GM21717 (cell line): ENCODE results near the gene SYT2.
"Not testable (repeated sequence)": the region's sequence is repeated elsewhere in the genome, so short reads cannot be mapped to it uniquely, and the experiment has no call there.

Experiments used
- ATAC-seq: cut with Tn5 transposase; IDR thresholded peaks from one replicate; pipeline ENCODE4 v1.9.1; 2021; ENCODE audit warnings: mild to moderate bottlenecking, moderate library complexity; ENCODE audit not compliant: unreplicated experiment

SYT2 gene

GRCh38 chr1:202599669-202600431 is 110.4 kb downstream of the SYT2 start:
- ATAC-seq: no peak

GRCh38 chr1:202597090-202597761 is 113.0 kb downstream of the SYT2 start:
- ATAC-seq: no peak

GRCh38 chr1:202596638-202597037 is 113.6 kb downstream of the SYT2 start:
- no peak for ATAC-seq

DNA sequence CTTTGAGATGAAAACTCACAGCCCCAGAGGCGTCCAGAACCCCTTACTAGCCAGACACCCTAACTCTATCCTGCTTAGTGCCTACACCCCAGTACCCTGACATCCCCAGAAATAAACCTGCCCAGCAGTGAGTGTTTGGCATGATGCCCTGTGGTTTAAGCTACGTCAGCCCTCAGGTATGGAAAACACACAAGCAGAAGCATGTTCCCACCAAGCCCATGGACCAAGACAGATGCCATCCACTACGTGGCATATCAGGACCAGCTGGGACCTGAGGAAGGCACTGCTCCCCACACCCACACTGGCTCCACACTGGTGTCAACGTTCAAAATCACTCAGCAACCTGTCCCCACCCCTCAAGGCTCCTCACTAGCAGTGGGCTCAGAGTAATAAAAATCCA is 116.4 kb downstream of the SYT2 start:
- ATAC-seq: no peak

- no peak for ATAC-seq
Measured at GRCh38 chr1:202592146-202592545, 118.1 kb downstream of the SYT2 start.

GRCh38 chr1:202591515-202591914 is 118.7 kb downstream of the SYT2 start:
- ATAC-seq: no peak

GRCh38 chr1:202590975-202591411 is 119.3 kb downstream of the SYT2 start:
- no peak for ATAC-seq

DNA sequence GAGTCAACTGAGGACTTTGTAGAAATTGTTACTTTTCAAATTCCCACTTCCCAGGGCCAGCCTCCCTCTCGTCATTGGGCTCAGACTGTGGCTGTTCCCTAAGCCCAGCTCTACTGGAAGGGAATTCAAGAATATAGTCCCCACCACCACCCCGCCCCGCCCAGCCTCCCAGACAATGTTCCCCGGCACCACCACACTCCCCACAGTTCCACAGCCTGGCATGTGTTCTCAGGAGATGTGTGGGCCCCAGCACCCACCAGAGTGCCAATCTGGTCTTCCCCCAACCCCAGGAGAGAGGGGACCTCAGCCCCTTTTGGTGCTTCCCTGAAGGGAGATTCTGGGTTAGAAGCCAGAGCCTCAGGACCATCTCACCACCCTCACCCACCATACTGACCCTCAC is 120.1 kb downstream of the SYT2 start:
- no peak for ATAC-seq

DNA sequence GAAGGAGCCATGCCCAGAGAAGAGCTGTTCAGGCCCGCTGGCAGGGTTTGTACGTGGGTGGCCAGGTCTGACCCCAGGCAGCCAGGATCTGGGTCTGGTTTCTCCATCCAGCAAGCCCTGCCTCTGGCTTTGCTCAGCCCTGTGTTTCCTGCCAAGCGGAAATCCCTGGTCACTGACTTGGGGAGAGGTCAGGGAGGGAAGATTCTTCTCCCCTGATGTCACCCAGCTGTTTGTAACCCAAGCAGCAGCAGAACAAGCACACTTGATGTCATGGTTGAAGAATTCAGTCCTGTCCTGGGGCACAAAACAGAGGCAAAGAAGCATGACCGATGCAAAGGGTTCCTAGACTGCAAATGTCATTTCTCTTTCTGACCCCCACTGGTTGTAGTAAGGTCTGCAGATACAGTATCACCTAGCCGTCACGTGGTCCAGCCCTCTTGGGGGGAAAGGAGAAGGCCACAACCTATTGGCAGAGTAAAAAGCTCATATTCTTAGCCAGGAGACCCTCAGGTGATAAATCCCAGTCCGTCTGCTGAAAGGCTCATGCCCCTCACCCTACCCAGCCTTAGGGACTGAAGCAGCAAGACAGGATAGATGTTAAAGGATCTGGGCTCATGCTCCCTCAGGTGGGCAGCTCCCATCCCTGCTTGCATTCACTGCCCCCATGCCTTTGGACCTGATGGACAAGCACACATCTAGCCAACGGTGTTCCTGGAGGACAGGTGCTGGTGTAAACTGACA is 120.9 kb downstream of the SYT2 start:
- ATAC-seq: no peak

DNA sequence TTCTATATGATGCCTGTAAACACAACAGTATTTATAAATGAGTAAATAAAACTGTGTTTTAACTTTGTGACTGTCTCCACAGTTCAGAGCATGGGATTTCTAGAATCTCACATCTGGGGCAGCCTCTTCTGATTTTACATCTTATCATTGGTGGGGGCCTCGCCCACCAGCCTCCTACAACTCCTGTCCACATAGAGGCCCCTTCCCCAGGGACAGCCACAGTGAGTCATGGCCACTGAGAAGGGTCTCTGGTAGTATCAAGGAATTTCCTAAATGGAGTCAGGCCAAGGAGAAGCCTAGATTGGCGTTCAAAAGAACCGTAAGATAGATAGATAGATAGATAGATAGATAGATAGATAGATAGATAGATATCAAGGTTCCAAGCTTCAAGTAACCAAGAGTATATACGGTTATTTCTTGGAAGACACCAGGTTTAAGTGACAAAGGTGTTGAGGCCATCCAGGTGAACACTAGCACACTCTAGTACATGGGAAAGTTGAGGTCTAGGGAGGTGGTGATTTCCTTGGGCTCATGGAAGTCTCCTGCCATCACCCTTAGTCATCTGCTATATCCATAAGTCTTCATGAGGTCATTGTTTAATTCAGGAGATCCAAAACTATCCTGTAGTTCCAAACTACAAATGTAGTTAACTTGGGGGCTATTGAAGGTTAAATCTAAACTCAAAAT is 121.6 kb downstream of the SYT2 start:
- no peak for ATAC-seq

DNA sequence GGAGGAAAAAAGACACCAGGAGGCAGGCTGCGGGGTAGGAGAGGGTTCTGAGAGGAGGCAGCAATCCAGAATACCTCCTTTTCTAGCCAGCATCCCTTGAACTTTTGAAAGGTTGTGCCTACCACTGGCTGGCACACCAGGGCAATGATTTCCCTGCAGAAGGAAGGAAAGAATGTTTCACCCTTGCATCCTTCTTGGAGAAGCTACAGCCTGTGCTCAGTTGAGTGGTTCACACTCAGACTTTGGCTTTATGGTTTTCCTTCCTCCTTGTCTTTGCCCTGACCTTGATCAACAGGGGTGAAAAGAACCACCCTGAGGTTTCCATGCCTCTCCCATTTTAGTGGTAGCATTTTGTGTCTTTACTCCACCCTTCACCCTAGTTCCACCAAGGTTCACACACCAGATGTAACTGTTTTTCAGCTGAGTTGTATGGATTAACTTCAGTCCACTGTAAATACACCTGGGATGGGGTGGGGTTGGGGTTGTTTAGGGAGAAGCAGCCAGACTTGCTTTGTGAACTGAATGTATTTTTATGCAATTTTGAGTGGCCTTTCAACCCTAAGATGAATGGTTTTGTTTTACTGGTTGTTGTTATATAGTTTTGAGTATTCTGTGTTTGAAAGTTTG is 122.3 kb downstream of the SYT2 start:
- no peak for ATAC-seq

DNA sequence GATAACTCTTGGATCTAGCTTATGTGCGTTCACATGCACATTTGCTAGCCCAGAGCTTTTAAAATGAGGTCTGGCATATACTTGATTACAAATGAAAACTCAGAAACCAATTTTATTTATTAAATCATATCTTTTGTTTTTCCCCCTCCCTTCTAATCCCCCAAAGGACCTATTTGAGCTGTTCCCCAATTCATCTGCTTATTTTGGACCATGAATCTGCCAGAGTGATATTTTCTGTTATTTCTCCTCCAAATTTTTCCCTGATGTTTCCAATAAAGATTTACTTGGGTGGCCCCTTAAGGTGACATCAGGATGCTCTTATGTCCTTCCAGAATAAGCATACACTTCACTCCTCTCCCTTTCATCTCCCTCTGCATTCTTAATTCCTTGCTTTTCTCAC is 123.4 kb downstream of the SYT2 start:
- ATAC-seq: no peak

DNA sequence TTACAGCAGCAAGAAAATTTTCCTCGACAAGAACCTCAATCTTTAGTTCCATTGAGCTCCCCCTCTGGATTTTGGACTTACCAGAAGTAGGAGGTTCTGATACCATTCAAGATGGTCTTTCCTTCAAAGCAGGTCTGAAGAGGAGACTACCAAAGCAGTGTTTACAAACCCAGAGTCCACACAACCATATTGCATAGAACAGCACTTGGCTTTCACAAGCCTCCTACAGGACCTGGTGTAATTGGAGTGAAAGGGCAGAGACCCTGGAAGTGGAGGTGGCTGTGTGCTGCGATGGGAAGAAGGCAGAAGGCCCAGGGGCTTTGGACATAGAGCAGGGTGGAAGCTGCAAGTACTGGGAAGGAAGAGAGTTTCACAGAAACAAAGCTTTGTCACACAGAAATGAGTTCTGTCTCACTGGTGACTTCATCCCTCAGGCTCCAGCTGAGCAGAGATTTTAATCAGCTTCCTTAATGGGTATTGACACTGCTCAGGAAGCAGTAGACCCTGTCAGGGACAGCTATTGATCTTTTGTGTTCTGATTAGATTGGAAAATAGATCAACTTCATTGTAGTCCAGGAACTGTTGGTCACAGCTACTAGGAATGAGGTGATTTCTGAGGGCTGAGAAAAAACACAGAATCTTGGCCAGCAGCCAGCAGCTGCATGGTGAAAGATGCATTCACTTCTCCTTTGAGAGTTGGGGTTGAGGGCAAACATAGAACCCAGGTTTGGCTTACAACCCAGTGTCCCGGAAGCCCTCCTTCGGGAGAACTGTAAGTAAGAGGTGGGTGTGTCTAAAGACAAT is 124.0 kb downstream of the SYT2 start:
- no peak for ATAC-seq

- no peak for ATAC-seq
Measured at GRCh38 chr1:202585590-202585933, 124.7 kb downstream of the SYT2 start.

DNA sequence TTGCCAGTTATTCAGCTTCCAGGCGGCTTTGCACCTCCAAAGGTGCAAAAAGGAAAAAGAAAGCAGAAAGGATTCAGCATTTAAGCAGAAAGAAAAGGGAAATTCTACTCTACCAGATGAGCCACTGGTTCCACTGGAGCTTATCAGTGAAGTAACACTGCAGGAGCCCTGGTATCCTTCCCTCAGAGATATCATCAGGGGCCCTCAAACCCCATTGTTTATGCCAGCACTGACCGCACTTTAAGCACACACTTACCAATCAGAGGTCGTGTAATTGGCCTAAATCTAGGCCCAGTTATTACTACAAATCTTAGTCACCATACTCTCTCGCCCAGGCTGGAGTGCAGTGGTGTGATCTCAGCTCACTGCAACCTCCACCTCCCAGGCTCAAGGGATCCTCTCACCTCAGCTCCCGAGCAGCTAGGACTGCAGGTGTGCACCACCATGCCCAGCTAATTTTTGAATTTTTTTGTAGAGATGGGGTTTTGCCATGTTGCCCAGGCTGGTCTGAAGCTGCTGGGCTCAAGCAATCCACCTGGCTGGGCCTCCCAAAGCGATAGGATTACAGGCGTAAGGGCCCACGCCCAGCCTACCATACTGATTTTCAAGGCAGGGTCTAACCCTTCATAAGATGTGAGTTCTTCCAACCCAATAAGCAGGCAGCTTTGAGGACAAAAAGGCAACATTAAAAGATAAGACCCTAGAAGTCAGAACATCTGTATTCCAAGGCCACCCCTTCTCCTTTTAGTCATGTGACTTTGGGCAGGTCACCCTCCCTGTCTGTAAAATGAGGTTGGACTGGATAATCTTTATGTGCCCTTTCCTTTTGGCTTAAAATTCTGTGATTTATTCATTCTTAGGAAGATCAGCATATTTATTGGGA is 125.3 kb downstream of the SYT2 start:
- no peak for ATAC-seq

GRCh38 chr1:202582350-202582749 is 127.9 kb downstream of the SYT2 start:
- ATAC-seq: not testable (repeated sequence)

GRCh38 chr1:202580619-202581018 is 129.6 kb downstream of the SYT2 start:
- no peak for ATAC-seq

GRCh38 chr1:202579806-202580205 is 130.4 kb downstream of the SYT2 start:
- ATAC-seq: no peak

- no peak for ATAC-seq
Measured at GRCh38 chr1:202578565-202578964, 131.7 kb downstream of the SYT2 start.
